OCI-M2 (cell line): ENCODE data around the gene ACOX3.
"Not testable (repeated sequence)": the region's sequence is repeated elsewhere in the genome, so short reads cannot be mapped to it uniquely, and the experiment has no call there.

ENCODE experiments used
- DNase-seq: peaks from one replicate; lab custom pipeline; 2025; ENCODE audit not compliant: unreplicated experiment; lab: John Stamatoyannopoulos, UW

The ACOX3 gene

GRCh38 chr4:8355864-8356565 lies 84.5 kb downstream of the ACOX3 start:
- no peak for DNase-seq

- no peak for DNase-seq
Measured at GRCh38 chr4:8355306-8355705, 85.2 kb downstream of the ACOX3 start.

- no peak for DNase-seq
Measured at GRCh38 chr4:8353912-8354453, 86.5 kb downstream of the ACOX3 start.

- no peak for DNase-seq
Measured at GRCh38 chr4:8353158-8353669, 87.3 kb downstream of the ACOX3 start.

GRCh38 chr4:8352368-8353157 lies 88.0 kb downstream of the ACOX3 start:
- DNase-seq = no peak

- no peak for DNase-seq
Measured at GRCh38 chr4:8351931-8352367, 88.6 kb downstream of the ACOX3 start.

GRCh38 chr4:8350841-8351461 lies 89.6 kb downstream of the ACOX3 start:
- no peak for DNase-seq

- DNase-seq = no peak
Measured at GRCh38 chr4:8350352-8350751, 90.2 kb downstream of the ACOX3 start.

- DNase-seq = no peak
Measured at GRCh38 chr4:8349664-8350236, 90.8 kb downstream of the ACOX3 start.

GRCh38 chr4:8349236-8349635 lies 91.3 kb downstream of the ACOX3 start:
- DNase-seq = not testable (repeated sequence)

- no peak for DNase-seq
Measured at GRCh38 chr4:8348071-8348470, 92.5 kb downstream of the ACOX3 start.

GRCh38 chr4:8347660-8348059 lies 92.9 kb downstream of the ACOX3 start:
- DNase-seq = no peak

GRCh38 chr4:8346838-8347605 lies 93.5 kb downstream of the ACOX3 start:
- DNase-seq = no peak

GRCh38 chr4:8345946-8346814 lies 94.3 kb downstream of the ACOX3 start:
- no peak for DNase-seq

GRCh38 chr4:8345053-8345945 lies 95.2 kb downstream of the ACOX3 start:
- no peak for DNase-seq

- no peak for DNase-seq
Measured at GRCh38 chr4:8344377-8344776, 96.1 kb downstream of the ACOX3 start.

- no peak for DNase-seq
Measured at GRCh38 chr4:8343967-8344331, 96.6 kb downstream of the ACOX3 start.

GRCh38 chr4:8343262-8343966 lies 97.1 kb downstream of the ACOX3 start:
- no peak for DNase-seq
